Nephron (organoid): ENCODE measurements around the gene HPF1.
"Not testable (repeated sequence)": the region's sequence is repeated elsewhere in the genome, so short reads cannot be mapped to it uniquely, and the experiment has no call there.

Experiments used
- H3K27ac Mint-ChIP-seq, 3 experiments: 2 replicates each; pipeline ENCODE4 v1.8.0; 2020; ENCODE audit warnings: mixed read lengths in 3 of 3, mild to moderate bottlenecking in 2 of 3, moderate library complexity in 1 of 3
- H3K27me3 Mint-ChIP-seq: 2 replicates; pipeline ENCODE4 v1.8.0; 2021; ENCODE audit warnings: low read depth, mild to moderate bottlenecking, moderate library complexity, mixed read lengths
- H3K36me3 Mint-ChIP-seq: 2 replicates; pipeline ENCODE4 v1.8.0; 2020; ENCODE audit warnings: low read depth, mixed read lengths
- H3K4me1 Mint-ChIP-seq: 2 replicates; pipeline ENCODE4 v1.8.0; 2020; ENCODE audit warnings: mixed read lengths
- H3K4me3 Mint-ChIP-seq, 3 experiments: 2 replicates each; pipeline ENCODE4 v1.8.0; 2020; ENCODE audit warnings: mild to moderate bottlenecking in 3 of 3, mixed read lengths in 3 of 3, moderate library complexity in 2 of 3
- H3K9me3 Mint-ChIP-seq: 2 replicates; pipeline ENCODE4 v1.8.0; 2020; ENCODE audit warnings: mixed read lengths
- CTCF ChIP-seq, 3 experiments: fragments of 200-600 bp; sonication (generic); IDR thresholded peaks; one replicate each; pipeline ENCODE4 v1.5.0; 2021; ENCODE audit warnings: antibody characterized with exemption in 3 of 3; ENCODE audit not compliant: unreplicated experiment in 3 of 3

HPF1 gene

GRCh38 chr4:169756971-169757574 lies 671 bp downstream of the HPF1 start:
- H3K27me3 Mint-ChIP-seq, result no peaks in the 10 kb centered on the region
- peak overlapping the region; percentile 87 to 90 (median 88) for H3K4me3 Mint-ChIP-seq
- peaks cover 17% of the 10 kb centered on the region for H3K4me1 Mint-ChIP-seq

GRCh38 chr4:169745291-169745690 lies 12.5 kb downstream of the HPF1 start:
- TF ChIP-seq CTCF (IDR thresholded peaks at IDR 0.05; ENCODE audit: unreplicated experiment in 3 of 3), result no peak
- H3K27ac Mint-ChIP-seq, result no peak overlapping the region
- peaks cover 28% of the 10 kb centered on the region for H3K36me3 Mint-ChIP-seq
- H3K27me3 Mint-ChIP-seq, result no peaks in the 10 kb centered on the region
- no peaks in the 10 kb centered on the region for H3K9me3 Mint-ChIP-seq
- no peak overlapping the region for H3K4me3 Mint-ChIP-seq
- no peaks in the 10 kb centered on the region for H3K4me1 Mint-ChIP-seq

More at GRCh38 chr4:169756971-169757574, 671 bp downstream of the HPF1 start:
- Mint-ChIP-seq H3K36me3 (peaks cover 8% of the 10 kb centered on the region), H3K27ac (peak overlapping the region; percentile 12 to 62 (median 28)), H3K9me3 (no peaks in the 10 kb centered on the region)
- TF ChIP-seq CTCF (IDR thresholded peaks at IDR 0.05; ENCODE audit: unreplicated experiment in 3 of 3), result no peak

GRCh38 chr4:169744601-169745000 lies 13.1 kb downstream of the HPF1 start:
- Mint-ChIP-seq H3K27ac (no peak overlapping the region), H3K27me3 (no peaks in the 10 kb centered on the region), H3K4me3 (no peak overlapping the region), H3K36me3 (peaks cover 23% of the 10 kb centered on the region), H3K4me1 (no peaks in the 10 kb centered on the region), H3K9me3 (no peaks in the 10 kb centered on the region)
- TF ChIP-seq CTCF (IDR thresholded peaks at IDR 0.05; ENCODE audit: unreplicated experiment in 3 of 3), result no peak

- Mint-ChIP-seq H3K27me3 (no peaks in the 10 kb centered on the region), H3K4me1 (no peaks in the 10 kb centered on the region), H3K4me3 (no peak overlapping the region), H3K36me3 (peaks cover 44% of the 10 kb centered on the region), H3K9me3 (no peaks in the 10 kb centered on the region), H3K27ac (no peak overlapping the region)
- TF ChIP-seq CTCF (IDR thresholded peaks at IDR 0.05; ENCODE audit: unreplicated experiment in 3 of 3), result no peak
Measured at GRCh38 chr4:169741569-169741968, 16.2 kb downstream of the HPF1 start.

- peaks cover 50% of the 10 kb centered on the region for H3K36me3 Mint-ChIP-seq
- H3K9me3 Mint-ChIP-seq, H3K4me1 Mint-ChIP-seq, H3K27ac Mint-ChIP-seq, H3K4me3 Mint-ChIP-seq, H3K27me3 Mint-ChIP-seq: not testable (repeated sequence)
Measured at GRCh38 chr4:169738604-169739003, 19.1 kb downstream of the HPF1 start.

- Mint-ChIP-seq H3K36me3 (peaks cover 34% of the 10 kb centered on the region), H3K27me3 (no peaks in the 10 kb centered on the region), H3K4me1 (no peaks in the 10 kb centered on the region), H3K27ac (no peak overlapping the region), H3K4me3 (no peak overlapping the region), H3K9me3 (no peaks in the 10 kb centered on the region)
- TF ChIP-seq CTCF (IDR thresholded peaks at IDR 0.05; ENCODE audit: unreplicated experiment in 3 of 3), result no peak
Measured at GRCh38 chr4:169730564-169730963, 27.2 kb downstream of the HPF1 start.
